Activated naive CD8-positive, alpha-beta T cell treated with anti-CD3 and anti-CD28 coated beads, Interleukin-2, amount 10 ng/mL, durations not matched to agents 7 days and 5 days (primary cell): Measurements from ENCODE around the gene LRRC40. TPM values are rescaled to one million over a fixed set of nuclear protein-coding genes. Genes with fewer than 3 reads are reported as not detected.

Experiments
- ATAC-seq: fragments of 150-1000 bp; cut with Tn5 transposase; one replicate; pipeline ENCODE4 v1.10.0; 2021; ENCODE audit warnings: low read depth, moderate library complexity
- POLR2A ChIA-PET: fragments of 350-600 bp; sonication (Branson Sonifier 250); formaldehyde crosslinking; loops from one replicate; lab custom pipeline; 2021; ENCODE audit warnings: antibody characterized with exemption; lab: Charles Lee
- DNase-seq: peaks from one replicate; pipeline ENCODE4 v3.0.0; 2021
- H3K27ac Mint-ChIP-seq: one replicate; pipeline ENCODE4 v1.8.0; 2022; ENCODE audit warnings: mild to moderate bottlenecking, mixed read lengths
- H3K27me3 Mint-ChIP-seq: one replicate; pipeline ENCODE4 v1.8.0; 2022; ENCODE audit warnings: mild to moderate bottlenecking, moderate library complexity, mixed read lengths
- H3K36me3 Mint-ChIP-seq: one replicate; pipeline ENCODE4 v1.8.0; 2021; ENCODE audit warnings: mild to moderate bottlenecking, mixed read lengths
- H3K4me1 Mint-ChIP-seq: one replicate; pipeline ENCODE4 v1.8.0; 2021; ENCODE audit warnings: mixed read lengths
- H3K4me3 Mint-ChIP-seq: one replicate; pipeline ENCODE4 v1.8.0; 2022; ENCODE audit warnings: mild to moderate bottlenecking, moderate library complexity, mixed read lengths
- H3K9me3 Mint-ChIP-seq: one replicate; pipeline ENCODE4 v1.8.0; 2021; ENCODE audit warnings: mixed read lengths
- total RNA-seq, 2 experiments: library from RNA; stranded (reverse); gene quantifications; one replicate each; pipeline ENCODE4 v1.2.3, GENCODE V29; 2021

LRRC40 gene
- total RNA-seq: 10 to 100 TPM; 16.9 to 18.8 TPM

DNA sequence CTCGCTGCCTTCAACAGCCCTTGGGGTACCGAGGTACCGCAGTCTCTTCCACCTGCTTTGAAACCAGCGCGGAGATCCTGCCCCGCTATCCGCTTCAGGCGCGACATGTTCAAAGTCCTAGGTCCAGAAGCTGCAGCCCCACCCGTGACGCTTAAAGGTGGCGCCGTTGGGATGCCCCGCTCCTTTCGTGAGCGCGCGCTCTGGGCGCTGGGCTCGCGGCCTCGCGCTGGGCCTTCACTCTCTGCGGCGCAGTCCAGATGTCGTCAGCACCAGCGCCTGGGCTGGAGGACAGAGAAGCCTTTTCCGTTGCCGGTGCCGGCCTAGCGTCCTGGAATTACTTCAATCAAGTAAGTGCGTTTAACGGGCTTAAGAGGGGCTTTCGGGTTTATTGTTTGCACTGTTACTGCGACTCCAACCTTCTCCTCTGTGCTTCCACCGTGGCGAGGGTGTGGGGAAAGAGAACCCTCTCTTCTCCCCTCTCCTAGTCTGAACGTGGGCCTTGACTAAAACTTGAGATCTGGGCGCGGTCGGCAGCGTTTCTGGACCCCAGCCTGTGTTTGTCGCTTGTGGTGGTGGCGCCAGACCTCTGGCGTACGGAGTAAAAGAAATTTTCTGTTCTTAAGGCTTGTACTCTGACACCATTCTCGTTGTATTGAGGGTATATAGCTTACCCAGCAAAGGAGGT, at the start of gene LRRC40:
Gene LRRC40 (minus strand): TSS at position 146 of the 685 bp plus-strand sequence. CDS start 39 bp downstream, at position 107.
- DNase-seq: peak; percentile 98
- H3K9me3 Mint-ChIP-seq: no peaks in the 10 kb centered on the region
- peaks cover 12% of the 10 kb centered on the region for H3K36me3 Mint-ChIP-seq
- H3K4me3 Mint-ChIP-seq: peak within 1 kb of the TSS; percentile 96
- no peaks in the 10 kb centered on the region for H3K27me3 Mint-ChIP-seq
- peak; percentile 92 for ATAC-seq
- H3K27ac Mint-ChIP-seq: peak within 1 kb of the TSS; percentile 99
- H3K4me1 Mint-ChIP-seq: peaks cover 47% of the 10 kb centered on the region
- POLR2A ChIA-PET: interaction anchor here (1.2 to 9.0 kb wide), 4 partner anchors 16 to 875 kb away, joined by 6 to 86 read pairs (median 20); partner anchors contain the start of genes ANKRD13C, CTH, SRSF11 and ZRANB2

DNA sequence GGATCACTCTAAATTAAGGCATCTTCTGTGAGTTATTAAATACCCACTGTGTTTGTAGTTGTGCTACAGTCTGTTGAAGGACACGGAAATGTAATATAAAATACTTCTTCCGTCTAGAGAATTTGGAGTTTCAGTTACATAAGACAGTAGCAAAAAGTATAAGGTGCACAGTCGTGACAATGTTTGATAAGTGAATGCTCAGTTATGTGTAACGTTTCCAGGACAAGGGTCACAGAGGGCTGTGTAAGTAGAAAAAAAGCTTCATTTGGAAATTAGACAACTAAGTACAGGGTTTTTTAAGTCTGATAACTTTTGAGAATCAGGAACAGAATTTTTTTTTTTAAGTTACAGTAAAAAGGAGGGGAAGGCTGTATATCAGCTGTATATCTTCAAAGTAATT, 43.4 kb upstream of the LRRC40 start:
- POLR2A ChIA-PET: no interaction called here
- H3K4me3 Mint-ChIP-seq: no peak overlapping the region
- no peak for ATAC-seq
- no peak overlapping the region for H3K27ac Mint-ChIP-seq
- H3K4me1 Mint-ChIP-seq: peaks cover 20% of the 10 kb centered on the region
- H3K36me3 Mint-ChIP-seq: peaks cover 49% of the 10 kb centered on the region
- no peaks in the 10 kb centered on the region for H3K9me3 Mint-ChIP-seq
- DNase-seq: no peak
- H3K27me3 Mint-ChIP-seq: no peaks in the 10 kb centered on the region

GRCh38 chr1:70247768-70248167, 42.4 kb upstream of the LRRC40 start:
- Mint-ChIP-seq H3K4me1 (peaks cover 20% of the 10 kb centered on the region), H3K4me3 (no peak overlapping the region), H3K36me3 (peaks cover 56% of the 10 kb centered on the region), H3K27me3 (no peaks in the 10 kb centered on the region), H3K27ac (no peak overlapping the region), H3K9me3 (no peaks in the 10 kb centered on the region)
- ATAC-seq: peak; percentile 45
- no peak for DNase-seq
- POLR2A ChIA-PET: no interaction called here

- Mint-ChIP-seq H3K27ac (peak overlapping the region; percentile 28), H3K9me3 (no peaks in the 10 kb centered on the region), H3K4me1 (peaks cover 20% of the 10 kb centered on the region), H3K4me3 (no peak overlapping the region), H3K36me3 (peaks cover 55% of the 10 kb centered on the region), H3K27me3 (no peaks in the 10 kb centered on the region)
- POLR2A ChIA-PET: no interaction called here
- no peak for DNase-seq
- ATAC-seq: no peak
These were observed 41.7 kb upstream of the LRRC40 start for GRCh38 chr1:70247122-70247521.

GRCh38 chr1:70239940-70240339, 34.6 kb upstream of the LRRC40 start:
- no peak for ATAC-seq
- Mint-ChIP-seq H3K4me3 (no peak overlapping the region), H3K9me3 (no peaks in the 10 kb centered on the region), H3K27me3 (no peaks in the 10 kb centered on the region), H3K36me3 (peaks cover 41% of the 10 kb centered on the region), H3K4me1 (peaks cover 6% of the 10 kb centered on the region), H3K27ac (no peak overlapping the region)
- POLR2A ChIA-PET: no interaction called here
- DNase-seq: no peak

GRCh38 chr1:70234733-70235132, 29.4 kb upstream of the LRRC40 start:
- H3K4me1 Mint-ChIP-seq: peaks cover 1% of the 10 kb centered on the region
- no peaks in the 10 kb centered on the region for H3K27me3 Mint-ChIP-seq
- H3K9me3 Mint-ChIP-seq: no peaks in the 10 kb centered on the region
- DNase-seq (no peak), ATAC-seq (no peak)
- H3K4me3 Mint-ChIP-seq: no peak overlapping the region
- H3K27ac Mint-ChIP-seq: no peak overlapping the region
- POLR2A ChIA-PET: interaction anchor here (1.3 kb wide), 1 partner anchor 14 kb away, joined by 3 read pairs; the partner anchor contains the start of gene SRSF11
- peaks cover 21% of the 10 kb centered on the region for H3K36me3 Mint-ChIP-seq

GRCh38 chr1:70231475-70231874, 26.1 kb upstream of the LRRC40 start:
- H3K9me3 Mint-ChIP-seq: no peaks in the 10 kb centered on the region
- peaks cover 13% of the 10 kb centered on the region for H3K4me1 Mint-ChIP-seq
- ATAC-seq (no peak), DNase-seq (no peak)
- H3K4me3 Mint-ChIP-seq: no peak overlapping the region
- H3K27ac Mint-ChIP-seq: no peak overlapping the region
- POLR2A ChIA-PET: no interaction called here
- peaks cover 18% of the 10 kb centered on the region for H3K36me3 Mint-ChIP-seq
- no peaks in the 10 kb centered on the region for H3K27me3 Mint-ChIP-seq

DNA sequence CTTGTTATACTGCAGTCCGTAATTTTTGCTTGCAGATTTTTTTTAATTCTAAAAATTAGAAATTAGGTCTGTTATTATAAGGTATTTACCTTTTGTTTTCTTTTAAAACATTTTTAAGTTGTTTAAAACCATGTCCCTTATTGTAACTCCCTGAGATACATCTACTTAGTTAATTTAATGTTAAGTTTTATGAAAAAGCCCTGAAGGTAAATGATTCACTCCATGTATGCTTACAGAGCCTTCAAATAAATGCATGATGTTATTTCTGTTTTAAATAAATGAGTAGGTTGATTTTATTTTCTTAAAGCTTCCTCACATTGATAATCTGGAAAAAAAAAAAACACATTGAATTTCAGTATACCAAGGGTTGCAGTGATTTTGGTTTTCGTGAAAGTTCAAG, 23.3 kb upstream of the LRRC40 start:
- Mint-ChIP-seq H3K9me3 (no peaks in the 10 kb centered on the region), H3K4me3 (no peak overlapping the region), H3K36me3 (peaks cover 18% of the 10 kb centered on the region), H3K4me1 (peaks cover 29% of the 10 kb centered on the region), H3K27me3 (no peaks in the 10 kb centered on the region), H3K27ac (no peak overlapping the region)
- DNase-seq (no peak), ATAC-seq (no peak)
- POLR2A ChIA-PET: no interaction called here

GRCh38 chr1:70227439-70227838, 22.1 kb upstream of the LRRC40 start:
- Mint-ChIP-seq H3K4me3 (peak overlapping the region; percentile 18), H3K27ac (peak overlapping the region; percentile 74), H3K4me1 (peaks cover 39% of the 10 kb centered on the region), H3K9me3 (no peaks in the 10 kb centered on the region), H3K27me3 (no peaks in the 10 kb centered on the region), H3K36me3 (peaks cover 23% of the 10 kb centered on the region)
- DNase-seq (no peak), ATAC-seq (peak; percentile 89)
- POLR2A ChIA-PET: interaction anchor here (0.9 to 1.4 kb wide), 2 partner anchors 127 to 854 kb away, joined by 3 to 4 read pairs; partner anchors contain the start of gene ANKRD13C

- Mint-ChIP-seq H3K4me3 (no peak overlapping the region), H3K9me3 (no peaks in the 10 kb centered on the region), H3K27me3 (no peaks in the 10 kb centered on the region), H3K4me1 (peaks cover 45% of the 10 kb centered on the region), H3K27ac (no peak overlapping the region), H3K36me3 (peaks cover 17% of the 10 kb centered on the region)
- POLR2A ChIA-PET: no interaction called here
- DNase-seq (no peak), ATAC-seq (no peak)
These were observed 19.6 kb upstream of the LRRC40 start for GRCh38 chr1:70224954-70225353.

DNA sequence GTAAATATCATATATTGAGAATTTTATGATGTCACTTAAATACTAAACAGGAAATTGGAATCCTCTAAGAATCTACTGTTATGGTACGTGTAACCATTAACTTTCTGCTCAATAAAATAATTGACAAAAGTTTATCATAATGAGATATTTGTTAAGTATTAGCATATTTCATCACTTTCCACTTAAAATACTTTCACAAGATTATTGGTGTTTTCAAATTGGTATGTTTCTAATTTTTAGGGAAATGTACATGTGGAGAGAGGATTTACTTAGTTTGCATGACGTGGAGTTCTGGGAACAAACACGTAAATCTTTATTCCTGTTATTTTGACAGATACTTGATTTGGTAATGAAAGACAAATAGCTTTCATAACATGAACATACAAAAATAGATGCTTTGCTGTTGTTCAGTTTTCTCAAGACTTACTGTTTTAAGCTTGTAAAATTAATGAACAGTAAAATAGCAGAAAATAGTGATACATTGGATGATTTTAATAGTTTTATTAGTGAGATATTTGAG, 17.4 kb upstream of the LRRC40 start:
- H3K9me3 Mint-ChIP-seq: no peaks in the 10 kb centered on the region
- no peak for DNase-seq
- H3K27me3 Mint-ChIP-seq: no peaks in the 10 kb centered on the region
- peaks cover 41% of the 10 kb centered on the region for H3K4me1 Mint-ChIP-seq
- H3K36me3 Mint-ChIP-seq: peaks cover 15% of the 10 kb centered on the region
- no peak for ATAC-seq
- H3K27ac Mint-ChIP-seq: peak overlapping the region; percentile 96
- POLR2A ChIA-PET: interaction anchor here (4.4 kb wide), 1 partner anchor 14 kb away, joined by 86 read pairs; the partner anchor contains the start of gene LRRC40
- peak overlapping the region; percentile 90 for H3K4me3 Mint-ChIP-seq

DNA sequence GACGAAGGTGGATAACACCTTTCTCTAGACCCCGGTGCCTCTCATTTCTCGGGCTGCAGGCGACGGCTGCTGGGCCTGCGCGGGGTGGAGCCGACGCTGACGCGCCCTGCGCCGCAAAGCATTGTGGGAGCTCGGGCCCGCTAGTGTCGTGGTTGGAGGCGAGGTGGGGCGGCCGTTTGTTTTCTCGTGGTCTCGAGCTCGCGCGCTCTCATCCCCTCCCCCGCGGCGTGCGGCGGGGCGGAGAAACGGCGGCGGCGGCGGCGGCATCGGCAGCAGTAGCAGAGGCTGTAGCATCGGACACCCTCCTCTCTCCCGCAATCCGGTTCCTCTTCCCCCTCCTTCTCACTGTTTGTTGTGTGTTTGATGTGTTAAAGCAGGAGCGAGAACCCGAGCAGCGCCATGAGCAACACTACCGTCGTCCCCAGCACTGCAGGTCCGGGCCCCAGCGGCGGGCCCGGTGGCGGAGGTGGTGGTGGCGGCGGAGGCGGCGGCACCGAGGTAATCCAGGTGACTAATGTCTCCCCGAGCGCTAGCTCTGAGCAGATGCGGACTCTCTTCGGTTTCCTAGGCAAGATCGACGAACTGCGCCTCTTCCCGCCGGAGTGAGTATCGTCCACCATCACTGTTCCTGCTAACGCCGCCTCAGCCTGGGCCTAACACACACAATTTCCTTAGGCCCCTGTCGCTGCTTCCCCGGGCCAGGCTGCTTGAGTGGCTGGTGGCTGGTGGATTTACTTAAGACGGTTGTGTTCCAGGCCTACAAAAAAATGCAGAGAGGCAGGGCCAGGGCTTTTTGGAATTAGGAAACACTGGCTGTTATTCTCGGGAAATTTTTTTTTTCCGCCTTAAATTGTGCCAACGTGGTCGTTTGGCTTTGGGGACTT, 16.1 kb upstream of the LRRC40 start, which contains the start of gene SRSF11:
Gene SRSF11 (plus strand): TSS at position 143 of the 884 bp plus-strand sequence. CDS start 257 bp downstream, at position 400.
- peak; percentile 95 for ATAC-seq
- POLR2A ChIA-PET: interaction anchor here (1.3 to 4.4 kb wide), 6 partner anchors 13 to 859 kb away, joined by 3 to 86 read pairs (median 6); partner anchors contain the start of genes ANKRD13C, CTH, LRRC40 and ZRANB2
- H3K27me3 Mint-ChIP-seq: no peaks in the 10 kb centered on the region
- peak within 1 kb of the TSS; percentile 90 for H3K4me3 Mint-ChIP-seq
- H3K27ac Mint-ChIP-seq: peak within 1 kb of the TSS; percentile 96
- peaks cover 36% of the 10 kb centered on the region for H3K4me1 Mint-ChIP-seq
- peak; percentile 97 for DNase-seq
- peaks cover 20% of the 10 kb centered on the region for H3K36me3 Mint-ChIP-seq
- no peaks in the 10 kb centered on the region for H3K9me3 Mint-ChIP-seq
